Stimulated activated CD8-positive, alpha-beta memory T cell treated with anti-CD3 and anti-CD28 coated beads, Interleukin-15, amount 100 ng/mL, for 48 hours (primary cell): Measurements from ENCODE around the gene SLC41A3.

Experiments
- DNase-seq, 2 donors: peaks; one replicate each; pipeline ENCODE4 v3.0.0-alpha.2; 2020; ENCODE audit warnings: low read depth in 2 of 2

SLC41A3 gene

DNA sequence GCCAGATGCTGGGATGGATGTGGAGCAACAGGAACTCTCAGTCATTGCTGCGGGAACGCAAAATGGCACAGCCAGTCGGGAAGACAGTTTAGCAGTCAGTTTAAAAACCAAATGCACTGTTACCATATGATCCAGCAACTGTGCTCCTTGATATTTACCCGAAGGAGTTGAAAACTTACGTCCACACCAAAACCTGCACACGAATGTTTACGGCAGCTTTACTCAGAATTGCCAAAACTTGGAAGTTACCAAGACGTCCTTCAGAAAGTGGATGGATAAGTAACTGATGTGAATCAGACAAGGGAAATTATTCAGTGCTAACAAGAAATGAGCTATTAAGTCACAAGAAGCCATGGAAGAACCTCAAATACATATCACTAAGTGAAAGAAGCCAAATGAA lies 36.1 kb upstream of the SLC41A3 start:
- no peak for DNase-seq

DNA sequence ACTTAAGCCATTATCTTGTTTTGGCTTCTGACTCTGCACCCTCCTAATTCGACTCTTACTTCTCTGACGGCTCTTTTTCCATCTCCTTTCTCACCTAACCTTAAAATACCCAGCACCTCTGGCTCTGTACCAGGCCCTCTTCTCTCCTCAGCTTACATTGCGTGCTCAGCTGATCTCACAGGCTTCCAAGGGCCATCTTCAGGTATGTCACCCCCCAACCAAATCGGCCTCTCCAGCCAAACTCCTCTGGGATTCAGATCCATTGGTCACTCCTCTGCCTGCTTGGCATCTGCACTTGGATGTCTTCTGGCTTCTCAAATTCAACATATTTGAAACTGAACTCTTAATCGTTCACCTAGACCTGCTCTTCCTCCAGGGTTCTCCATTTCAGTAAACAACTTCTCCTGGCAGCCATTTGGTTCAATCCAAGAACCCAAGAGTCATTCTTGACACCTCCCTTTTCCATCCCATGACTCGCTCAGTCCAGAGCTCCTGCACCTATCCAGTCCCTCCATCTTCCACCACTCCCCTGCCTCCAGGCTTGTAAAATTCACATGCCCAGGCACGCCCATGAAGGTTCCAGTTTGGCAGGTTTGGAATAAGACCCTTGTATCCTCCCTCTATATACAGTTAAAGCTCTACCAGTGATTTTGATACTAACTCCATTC lies 35.2 kb upstream of the SLC41A3 start:
- no peak for DNase-seq

DNA sequence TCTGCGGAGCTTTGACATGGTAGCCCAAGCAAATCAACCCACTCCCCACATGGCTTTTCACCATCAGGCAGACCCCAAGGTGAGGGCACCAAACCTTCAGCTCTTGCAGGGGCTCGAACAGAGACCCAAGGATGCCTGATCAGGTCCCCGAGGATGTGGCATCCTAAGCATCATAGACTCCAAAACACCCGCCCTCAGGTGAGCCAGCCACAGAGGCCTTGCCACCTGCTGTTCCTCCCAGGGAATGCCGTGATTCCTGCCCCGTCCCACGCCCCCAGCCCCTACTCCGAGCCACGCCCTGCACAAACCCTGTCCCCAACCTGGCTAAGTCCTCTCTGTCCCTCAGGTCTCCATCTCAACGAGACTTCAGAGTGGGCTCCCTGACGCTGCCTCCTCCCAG lies 34.7 kb upstream of the SLC41A3 start:
- DNase-seq: no peak

DNA sequence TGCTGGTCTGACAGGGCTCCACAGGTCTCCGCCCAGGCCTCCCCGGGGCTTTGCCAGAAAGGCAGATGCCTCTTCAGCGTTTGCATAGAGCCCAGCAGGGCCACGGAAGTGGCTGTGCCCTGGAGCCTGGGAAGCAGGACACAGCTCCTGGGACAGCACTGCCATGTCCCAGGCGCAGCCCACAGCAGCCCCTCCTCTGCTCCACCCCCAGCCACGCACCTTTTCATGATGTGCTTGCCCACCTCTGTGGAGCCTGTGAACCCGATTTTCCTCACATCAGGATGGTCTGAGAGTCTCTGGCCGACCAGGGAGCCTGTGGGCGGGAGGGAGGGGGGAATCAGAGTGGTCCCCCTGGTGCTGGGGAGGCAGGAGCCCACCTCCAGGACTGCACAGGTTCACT lies 33.9 kb upstream of the SLC41A3 start:
- no peak for DNase-seq

DNA sequence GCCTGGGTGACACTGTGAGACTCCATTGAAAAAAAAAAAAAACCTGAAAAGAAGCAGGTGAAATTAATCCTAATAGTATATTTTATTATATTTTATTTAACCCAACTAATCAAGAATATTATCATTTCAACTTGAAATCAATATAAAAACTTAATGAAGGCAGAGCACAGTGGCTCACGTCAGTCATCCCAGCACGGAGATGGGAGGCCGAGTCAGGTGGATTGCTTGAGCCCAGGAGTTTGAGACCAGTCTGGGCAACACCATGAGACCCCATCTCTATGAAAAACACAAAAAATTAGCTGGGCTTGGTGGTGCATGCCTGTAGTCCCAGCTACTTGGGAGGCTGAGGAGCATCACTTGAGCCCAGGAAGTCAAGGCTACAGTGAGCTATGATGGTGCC lies 33.3 kb upstream of the SLC41A3 start:
- DNase-seq: no peak

DNA sequence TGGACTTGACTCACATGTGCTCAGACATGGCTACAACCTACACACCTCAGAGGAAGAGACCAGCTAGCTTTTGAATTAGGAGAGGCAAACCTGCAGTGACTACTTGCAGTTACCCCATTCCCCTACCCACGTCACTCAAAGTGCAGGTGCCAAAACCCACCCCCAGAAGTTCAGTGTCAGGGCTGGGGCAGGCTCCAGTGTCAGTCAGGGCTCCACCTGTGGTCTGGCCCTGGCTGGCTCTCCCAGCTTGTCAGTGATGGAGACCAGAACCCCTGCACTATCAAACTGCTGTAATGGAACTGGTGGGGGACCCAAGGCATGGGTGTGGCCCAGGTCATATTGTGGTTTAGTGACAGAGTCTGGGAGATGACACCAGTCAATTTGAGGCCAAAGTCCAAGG lies 32.6 kb upstream of the SLC41A3 start:
- DNase-seq: no peak

DNA sequence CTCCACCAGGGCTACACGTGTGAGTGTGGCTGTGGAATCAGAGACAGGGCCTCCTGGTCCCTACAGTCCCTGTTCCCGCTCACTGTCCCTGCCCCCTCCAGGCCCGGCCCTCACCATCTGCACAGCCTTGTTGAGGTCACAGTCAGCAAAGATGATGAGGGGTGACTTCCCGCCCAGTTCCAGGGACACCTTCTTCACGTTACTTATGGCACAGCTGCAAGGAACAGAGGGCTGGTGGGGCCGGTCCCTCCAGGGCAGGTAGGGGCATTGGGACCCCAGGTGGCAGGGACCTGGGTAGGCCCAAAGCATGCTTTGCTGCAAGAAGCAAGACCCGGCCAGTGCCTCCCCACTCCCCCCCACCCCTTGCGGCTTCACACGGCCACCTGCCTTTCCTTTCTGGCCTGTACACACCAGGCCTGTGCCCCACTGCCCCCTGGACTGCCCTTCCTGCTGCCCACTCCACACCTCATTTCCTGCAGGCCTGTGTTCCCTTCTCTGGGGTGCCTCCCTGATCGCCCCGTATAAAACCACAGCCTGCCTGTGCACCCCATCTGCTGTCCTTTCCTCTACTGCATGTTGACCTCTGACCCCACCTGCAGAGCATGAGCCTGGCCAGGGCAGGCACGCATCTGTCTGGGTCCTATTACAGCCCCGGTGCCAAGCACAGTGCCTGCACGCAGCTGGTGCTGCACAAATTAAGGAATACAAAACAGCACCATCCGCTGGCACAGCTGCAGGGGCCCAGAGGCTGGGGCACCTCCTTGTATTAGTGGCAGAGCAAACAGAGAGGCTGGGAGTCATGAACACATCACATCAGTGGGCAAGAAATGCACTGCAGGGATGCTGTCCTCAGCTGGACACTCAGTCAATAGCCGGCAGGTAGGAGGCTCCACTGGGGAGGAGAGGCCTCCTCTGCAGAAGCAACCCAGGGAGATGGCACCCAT lies 30.8 kb upstream of the SLC41A3 start:
- no peak for DNase-seq

DNA sequence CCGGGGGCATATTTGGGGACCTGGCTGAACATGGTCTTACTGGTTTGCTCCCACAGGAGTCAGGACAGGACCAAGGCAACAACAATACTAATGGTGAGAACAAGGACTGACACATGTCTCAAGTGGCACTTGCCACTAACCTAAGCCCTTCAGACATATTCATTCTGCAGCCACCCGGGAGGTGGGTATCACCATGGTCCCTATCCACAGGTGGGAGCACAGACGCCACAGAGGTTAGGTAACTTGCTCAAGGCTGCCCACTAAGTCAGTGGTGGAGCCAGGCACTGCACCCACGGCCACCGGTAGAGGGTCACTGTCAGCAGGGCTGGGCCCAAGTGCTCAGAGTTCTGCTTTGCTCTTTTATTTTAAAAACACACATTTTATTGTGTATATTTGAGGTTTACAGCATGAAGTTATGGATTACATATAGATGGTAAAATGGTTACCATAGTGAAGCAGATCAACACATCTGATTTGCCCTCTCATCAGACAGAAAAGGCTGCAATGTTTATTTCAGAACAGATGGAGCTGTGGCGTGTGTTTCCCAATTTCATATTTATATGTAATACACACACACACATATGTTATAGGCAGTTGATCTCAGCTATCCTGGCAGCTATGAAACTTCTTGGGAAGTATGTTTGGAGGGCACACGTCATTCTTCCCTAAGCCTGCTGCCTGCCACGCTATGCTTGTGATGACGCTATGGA lies 30.0 kb upstream of the SLC41A3 start:
- no peak for DNase-seq

DNA sequence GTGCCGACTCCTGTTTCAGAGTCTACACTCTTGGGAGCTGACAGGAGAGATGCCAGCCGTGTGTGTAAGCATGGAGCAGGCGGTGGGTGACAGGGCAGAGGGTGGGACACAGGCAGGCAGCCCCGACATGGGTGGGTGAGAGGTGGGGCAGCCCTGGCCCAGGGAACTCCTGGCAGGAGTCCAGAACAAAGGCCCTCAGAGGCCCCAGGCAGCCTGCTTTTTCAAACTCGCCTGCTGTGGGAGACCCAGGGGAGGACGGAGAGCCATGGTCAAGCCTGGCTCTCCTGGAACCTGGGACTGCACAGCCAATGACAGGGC lies 29.3 kb upstream of the SLC41A3 start:
- DNase-seq: no peak

DNA sequence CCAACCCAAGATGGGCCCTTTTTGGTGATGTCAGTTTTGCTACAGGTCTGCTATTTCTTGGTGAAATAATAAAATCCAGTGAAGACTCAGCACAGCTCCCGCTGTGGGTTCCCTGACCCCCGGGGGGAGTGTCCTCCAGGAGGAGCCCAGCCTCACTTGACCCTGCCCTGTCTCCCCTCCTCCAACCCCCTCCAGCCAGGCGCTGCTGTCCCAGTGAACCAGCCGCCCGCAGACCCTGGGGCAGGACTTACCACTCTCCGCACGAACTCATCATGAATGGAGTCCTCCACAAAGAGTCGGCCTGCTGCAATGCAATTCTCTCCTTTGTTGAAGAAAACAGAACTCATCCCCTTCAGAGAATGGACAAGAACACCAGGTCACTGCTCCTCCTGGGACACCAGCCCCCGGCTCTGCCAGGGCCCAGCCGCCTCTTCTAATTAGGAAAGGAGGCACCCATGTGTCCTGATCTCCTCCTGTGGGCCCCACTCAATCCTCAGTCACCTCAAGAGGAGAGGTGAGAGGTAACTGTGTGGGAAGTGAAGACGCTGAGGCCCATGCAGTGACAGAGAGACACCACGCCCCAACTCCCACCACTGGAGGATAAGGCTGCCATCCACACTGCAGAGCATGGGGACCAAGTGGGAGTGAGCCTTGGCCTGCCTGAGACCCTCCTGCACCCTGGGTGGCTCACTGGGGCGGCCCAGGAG lies 28.8 kb upstream of the SLC41A3 start:
- DNase-seq: no peak

DNA sequence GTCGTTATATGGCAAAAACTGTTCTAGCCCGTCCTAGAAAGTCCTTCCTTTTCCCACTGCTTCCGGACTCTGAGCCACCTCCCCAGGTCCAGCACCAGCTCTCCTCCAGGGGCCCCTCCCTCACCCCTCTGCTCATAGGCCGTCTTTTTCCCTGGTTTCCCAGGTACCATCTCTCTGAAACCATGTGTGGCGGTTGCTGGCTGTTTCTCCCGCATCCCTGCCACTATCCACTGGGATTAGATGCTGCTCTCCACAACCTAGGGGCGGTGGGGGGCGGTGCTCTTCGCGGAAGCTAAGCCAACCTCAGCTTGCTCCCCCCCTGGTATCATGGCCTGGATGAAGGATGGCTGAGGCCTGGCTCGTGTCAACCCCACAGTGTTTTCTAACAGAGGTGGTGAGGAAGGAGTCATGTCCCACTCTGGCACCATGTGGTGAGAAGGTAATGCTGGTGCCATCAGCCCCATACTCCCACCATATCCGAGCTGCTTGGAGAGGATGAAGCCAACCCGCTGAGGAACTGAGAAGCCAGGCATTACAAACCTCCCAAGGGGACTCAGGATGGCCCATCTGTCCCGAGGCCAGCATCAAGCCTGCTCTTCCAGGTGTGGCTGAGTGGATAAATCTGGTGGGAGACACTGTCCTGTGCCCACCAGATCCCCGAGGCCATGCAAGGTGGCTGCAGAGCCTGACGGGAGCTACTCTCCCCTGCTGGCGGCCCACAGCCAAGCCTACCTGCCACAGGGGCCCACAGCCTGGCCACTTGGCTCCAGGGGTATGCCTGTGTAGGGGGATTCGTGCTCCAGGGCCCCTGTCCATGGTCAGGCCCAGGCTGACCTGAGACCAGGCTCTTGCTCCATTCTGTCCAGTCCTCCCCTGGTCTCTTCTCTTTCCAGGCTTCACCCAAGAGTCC lies 27.9 kb upstream of the SLC41A3 start:
- no peak for DNase-seq

DNA sequence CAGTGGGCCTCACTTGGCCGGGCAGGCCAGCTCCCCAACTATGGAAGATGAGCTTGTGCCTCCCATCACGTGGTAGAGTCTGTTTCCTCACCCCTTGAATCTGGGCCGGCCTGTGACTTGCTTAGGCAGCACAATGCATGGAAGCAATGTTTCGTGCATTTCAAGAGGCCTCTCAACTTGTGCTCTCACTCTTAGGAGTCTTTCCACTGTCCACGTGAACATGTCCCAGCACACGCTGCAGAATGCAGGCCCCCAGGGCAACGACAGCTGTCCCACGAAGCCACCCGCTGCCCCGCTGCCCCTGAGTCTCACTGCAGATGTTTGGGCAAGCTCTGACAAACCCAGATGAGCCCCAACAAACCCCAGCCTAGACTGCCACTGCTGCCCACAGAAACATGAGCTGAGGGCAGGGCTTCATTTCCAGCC lies 27.2 kb upstream of the SLC41A3 start:
- DNase-seq: no peak

DNA sequence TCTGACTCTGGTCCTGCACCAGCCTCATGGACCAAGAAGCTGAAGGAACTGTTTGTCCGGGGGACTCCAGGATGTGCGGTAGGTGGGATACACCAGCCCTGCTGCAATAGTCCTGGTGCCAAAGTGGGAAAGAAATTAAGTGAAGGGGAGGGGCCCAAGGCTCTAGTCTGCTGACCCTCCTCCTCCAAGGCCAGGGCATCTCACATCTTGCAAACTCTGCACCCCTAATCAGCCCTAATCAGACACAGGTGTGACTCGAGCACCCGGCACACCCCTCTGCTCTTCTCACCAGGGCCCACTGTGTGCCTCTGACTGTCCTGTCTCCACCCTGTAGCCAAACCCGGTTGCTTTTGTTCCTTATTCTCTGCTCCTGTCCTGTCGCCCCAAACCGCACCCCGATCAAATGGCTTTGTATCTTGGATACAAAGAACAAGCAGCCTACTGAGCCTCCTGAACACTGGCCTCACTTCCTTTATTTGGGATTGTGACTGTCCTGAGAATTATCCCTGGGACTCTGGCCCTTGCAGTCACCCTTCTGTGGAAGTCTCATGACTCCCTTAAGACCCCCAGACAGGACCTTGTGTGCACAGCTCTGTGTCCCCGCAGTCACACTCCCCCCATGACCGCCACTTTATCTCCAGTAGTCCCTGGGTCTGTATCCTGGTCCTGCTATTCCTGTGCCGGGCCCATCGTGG lies 26.7 kb upstream of the SLC41A3 start:
- DNase-seq: no peak

DNA sequence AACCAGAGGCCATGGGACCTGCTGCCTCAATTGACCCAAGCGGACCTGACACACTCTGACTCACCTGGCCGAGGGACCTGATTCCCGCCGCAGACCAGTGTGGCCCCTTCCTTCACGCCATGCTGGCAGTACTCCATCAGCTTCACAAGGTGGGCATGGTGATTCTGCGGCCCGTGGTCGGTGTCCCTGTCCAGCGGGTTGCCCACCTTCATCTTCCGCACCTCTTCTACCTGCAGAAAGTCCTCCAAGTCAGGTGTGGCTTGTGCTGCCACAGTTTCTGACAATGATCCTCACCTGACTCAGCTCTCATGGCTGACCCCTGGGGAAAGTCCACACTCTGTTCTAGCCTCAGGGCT lies 25.9 kb upstream of the SLC41A3 start:
- no peak for DNase-seq

DNA sequence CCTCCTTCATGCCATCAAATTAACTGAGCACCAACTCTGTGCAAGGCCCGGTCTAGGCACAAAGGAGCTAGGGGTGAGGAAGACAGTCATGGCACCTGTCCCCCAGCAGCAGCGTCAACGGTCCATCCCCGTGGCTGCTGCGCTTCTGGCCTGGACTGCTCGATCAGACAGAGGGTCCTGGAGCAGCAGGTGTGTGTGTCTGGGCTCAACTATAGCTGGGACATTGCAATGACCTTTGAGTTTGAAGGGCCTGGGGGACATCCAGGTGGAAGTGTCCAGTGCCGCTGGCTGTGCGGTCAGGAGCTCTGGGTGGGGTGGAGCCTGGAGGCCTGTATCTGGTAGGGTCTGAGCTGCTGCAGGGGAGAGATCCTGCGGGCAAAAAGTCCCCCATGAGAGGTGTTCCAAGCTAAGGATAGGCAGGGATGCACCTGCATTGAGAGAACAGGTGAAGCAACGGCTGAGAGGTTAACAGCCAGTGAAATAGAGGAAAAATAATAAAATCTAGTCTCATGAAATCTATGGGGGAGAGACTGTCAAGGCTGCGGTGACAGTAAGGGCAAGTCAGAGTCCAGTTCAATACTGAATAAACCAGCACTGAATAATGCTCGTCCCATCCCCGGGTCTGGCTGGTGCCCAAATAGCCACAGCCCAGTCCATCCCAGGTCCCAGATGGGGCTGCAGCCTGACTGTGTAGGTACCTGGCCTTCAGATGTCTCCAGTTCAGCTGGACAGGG lies 25.4 kb upstream of the SLC41A3 start:
- DNase-seq: no peak

DNA sequence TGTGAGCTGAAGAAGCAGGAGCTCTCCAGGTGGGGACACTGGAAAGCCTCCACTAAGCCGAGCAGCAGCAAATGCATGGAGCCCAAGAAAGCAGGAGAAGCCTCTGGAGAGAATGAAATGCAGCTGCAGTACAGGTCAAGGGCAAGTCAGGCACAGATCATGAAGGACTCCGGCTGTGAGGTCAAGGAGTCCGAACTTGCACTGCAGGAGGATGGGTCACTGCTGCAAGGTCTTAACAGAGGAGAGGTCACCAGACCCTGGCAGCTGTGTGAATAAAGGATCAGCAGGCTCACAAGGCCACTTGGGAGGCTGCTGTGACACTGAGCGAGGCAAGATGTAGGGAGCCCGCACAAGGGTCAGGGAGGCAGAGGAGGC lies 24.7 kb upstream of the SLC41A3 start:
- no peak for DNase-seq

DNA sequence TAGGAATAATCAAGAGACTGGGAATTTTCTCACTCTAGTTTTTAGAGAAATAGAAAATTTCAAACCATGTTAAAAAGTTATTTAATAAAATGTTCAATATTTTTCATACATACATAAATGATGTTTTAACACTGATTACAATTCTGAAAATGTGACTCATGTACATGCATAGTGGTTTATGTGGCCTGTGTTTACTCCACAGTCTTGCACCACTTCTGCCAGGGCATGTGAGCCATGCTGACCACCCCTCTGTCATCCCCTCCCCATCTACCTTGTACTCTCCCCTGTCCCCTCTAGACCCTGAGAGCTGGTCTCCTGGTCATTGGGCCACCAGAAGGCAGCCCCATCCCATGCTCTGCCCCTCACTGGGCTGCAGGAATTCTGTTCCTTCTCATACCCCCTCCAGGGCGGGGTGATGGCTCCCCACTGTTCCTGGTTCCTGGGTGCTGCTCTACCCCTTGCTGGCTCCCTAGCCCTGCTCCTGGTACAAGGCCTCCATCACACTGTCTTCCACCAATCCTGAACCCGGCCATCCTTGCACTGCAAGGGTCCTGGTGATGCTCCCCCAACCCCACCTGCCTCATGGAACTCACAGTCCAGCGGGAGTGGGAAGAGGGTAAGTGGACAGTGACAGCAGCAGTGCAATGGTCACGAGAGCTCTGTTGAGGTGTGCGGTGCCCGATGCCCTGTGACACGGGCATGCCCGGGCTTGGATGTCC lies 24.2 kb upstream of the SLC41A3 start:
- DNase-seq: no peak

DNA sequence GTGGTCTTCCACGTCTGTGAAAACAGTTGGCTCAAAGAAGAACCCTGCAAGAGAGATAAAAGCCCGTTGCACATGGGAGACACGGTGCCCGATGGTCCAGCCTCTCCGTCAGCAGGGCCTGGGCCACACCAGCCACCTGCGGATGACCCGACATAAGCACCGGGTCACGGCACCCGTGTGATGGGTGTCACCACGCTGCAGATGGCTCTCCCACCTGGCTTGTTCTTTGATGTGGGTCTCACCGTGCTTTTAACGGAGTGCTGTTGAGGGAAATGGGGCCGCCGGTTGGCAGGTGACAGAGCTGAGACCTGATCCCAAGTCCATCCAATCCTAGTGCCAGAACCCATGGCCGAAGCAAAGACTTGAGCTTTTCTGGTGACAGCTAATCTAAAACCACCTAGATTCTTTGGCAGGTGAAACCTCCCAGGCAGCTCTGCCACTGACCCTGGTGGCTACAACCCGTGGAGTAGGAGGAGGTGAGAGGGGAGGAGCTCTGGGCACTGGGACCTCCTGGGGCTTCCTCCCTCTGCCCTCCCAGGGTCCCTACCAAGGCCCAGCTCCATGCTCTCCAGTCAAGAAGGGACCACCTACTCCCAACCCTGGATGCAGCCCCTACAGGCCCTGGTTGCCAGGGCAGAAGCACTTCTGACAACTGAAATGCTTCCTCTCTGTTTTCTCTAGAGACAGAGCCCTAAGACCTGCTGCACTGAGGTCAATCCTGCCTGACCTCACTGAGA lies 23.4 kb upstream of the SLC41A3 start:
- no peak for DNase-seq
